Right lobe of liver (tissue), 4 donors: ENCODE data around the gene CCL20.

ENCODE experiments used
- CTCF ChIP-seq, 4 donors: fragments of 200-600 bp in 3 of 4; fragments of 450-650 bp in 1 of 4; IDR thresholded peaks; one replicate each; pipeline versions ENCODE4 v1.5.1 to v1.8.0; 2016 to 2022; ENCODE audit warnings: antibody characterized with exemption in 4 of 4, mild to moderate bottlenecking in 2 of 4
- POLR2A ChIP-seq: fragments of 450-650 bp; IDR thresholded peaks from one replicate; pipeline ENCODE4 v1.6.1; 2017; ENCODE audit warnings: antibody characterized with exemption, mild to moderate bottlenecking
- donor health status: DM: no; HTN: no; CAD: no.
- donor health status: DM: no; HTN: no; CAD: no.
- donor health status: DM: no; HTN: yes; CAD: no.

- TF ChIP-seq CTCF (IDR thresholded peaks at IDR 0.05): no peak
- no peak for TF ChIP-seq POLR2A
Measured at GRCh38 chr2:227817850-227818674, 4.4 kb downstream of the CCL20 start.
